DND-41 (cell line): ENCODE results near the gene SMURF1.

ENCODE experiments used
- CTCF ChIP-seq: IDR thresholded peaks from 2 replicates; pipeline ENCODE4 v1.5.1; 2012; ENCODE audit warnings: borderline replicate concordance, low read length, moderate library complexity, mild to moderate bottlenecking; ENCODE audit not compliant: poor library complexity, severe bottlenecking; ENCODE audit errors: extremely low read depth
- EZH2 ChIP-seq: IDR thresholded peaks from 3 replicates; pipeline ENCODE4 v1.6.1; 2012; ENCODE audit warnings: borderline replicate concordance, low read depth, mild to moderate bottlenecking, moderate library complexity, low read length, inconsistent platforms; ENCODE audit not compliant: severe bottlenecking

GRCh38 chr7:99098824-99099498 is 44.9 kb downstream of the SMURF1 start:
- TF ChIP-seq CTCF = no peak
- TF ChIP-seq EZH2 = no peak
